Measurements from ENCODE around the gene GMCL1. TPM values are rescaled to one million over a fixed set of nuclear protein-coding genes. Genes with fewer than 3 reads are reported as not detected.
A peak's percentile ranks its signal among the peaks of the same experiment; 100 is the strongest.

GMCL1 gene
- total and polyA plus RNA-seq, 2 of the 13 experiments (the other 11 are each of a cell fraction or from before 2014, with no cell fraction given): 18.7 to 24.0 TPM

DNA sequence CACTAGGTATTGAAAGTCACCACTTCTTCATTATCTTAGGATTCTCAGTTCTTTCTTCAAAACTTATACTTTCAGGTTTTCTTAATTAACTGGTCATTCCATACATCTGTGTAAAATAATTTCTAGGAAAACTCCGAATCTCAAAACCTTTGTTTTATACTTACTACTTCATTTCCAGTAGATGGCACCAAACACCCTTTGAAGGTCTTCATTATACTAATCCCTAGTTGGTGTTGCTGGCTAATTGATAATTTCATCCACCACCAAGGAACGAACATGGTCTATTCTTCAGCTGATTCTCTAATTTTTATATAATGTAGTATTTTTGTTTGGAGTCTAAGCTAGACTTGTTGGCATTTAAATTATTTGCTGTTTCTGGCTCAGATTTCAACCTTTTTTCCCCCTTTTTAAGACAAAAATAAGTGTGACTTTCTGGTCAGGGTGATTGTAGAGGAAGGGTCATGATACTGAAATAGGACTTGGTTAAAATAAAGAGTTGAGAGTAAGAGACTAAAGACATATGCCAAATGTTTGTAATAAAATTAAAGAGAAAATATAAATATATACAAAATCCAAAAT, 82.6 kb downstream of the GMCL1 start (continued):
- TF ChIP-seq, protein P1, sequence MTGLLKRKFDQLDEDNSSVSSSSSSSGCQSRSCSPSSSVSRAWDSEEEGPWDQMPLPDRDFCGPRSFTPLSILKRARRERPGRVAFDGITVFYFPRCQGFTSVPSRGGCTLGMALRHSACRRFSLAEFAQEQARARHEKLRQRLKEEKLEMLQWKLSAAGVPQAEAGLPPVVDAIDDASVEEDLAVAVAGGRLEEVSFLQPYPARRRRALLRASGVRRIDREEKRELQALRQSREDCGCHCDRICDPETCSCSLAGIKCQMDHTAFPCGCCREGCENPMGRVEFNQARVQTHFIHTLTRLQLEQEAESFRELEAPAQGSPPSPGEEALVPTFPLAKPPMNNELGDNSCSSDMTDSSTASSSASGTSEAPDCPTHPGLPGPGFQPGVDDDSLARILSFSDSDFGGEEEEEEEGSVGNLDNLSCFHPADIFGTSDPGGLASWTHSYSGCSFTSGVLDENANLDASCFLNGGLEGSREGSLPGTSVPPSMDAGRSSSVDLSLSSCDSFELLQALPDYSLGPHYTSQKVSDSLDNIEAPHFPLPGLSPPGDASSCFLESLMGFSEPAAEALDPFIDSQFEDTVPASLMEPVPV (CRISPR knock-in tag; IDR thresholded peaks at IDR 0.05): no peak
- TF ChIP-seq CREB1 (IDR thresholded peaks at IDR 0.05) (no peak), CREB1 (CRISPR knock-in tag; IDR thresholded peaks at IDR 0.05) (peak; percentile 63; the same call in 1 of the 2 replicates), PITX1 (CRISPR knock-in tag; IDR thresholded peaks at IDR 0.05) (no peak), ZNF446 (CRISPR knock-in tag; IDR thresholded peaks at IDR 0.05) (no peak), STAT5B (CRISPR knock-in tag; IDR thresholded peaks at IDR 0.05) (no peak), ZNF891 (CRISPR knock-in tag; IDR thresholded peaks at IDR 0.05) (no peak), KMT2B (CRISPR knock-in tag; IDR thresholded peaks at IDR 0.05) (no peak), SMYD3 (CRISPR knock-in tag; IDR thresholded peaks at IDR 0.05) (no peak), MIXL1 (CRISPR knock-in tag; IDR thresholded peaks at IDR 0.05) (peak; percentile 41; the same call in 1 of the 2 replicates), NFKBIZ (CRISPR knock-in tag; IDR thresholded peaks at IDR 0.05) (no peak), EEA1 (CRISPR knock-in tag; IDR thresholded peaks at IDR 0.05; ENCODE audit: borderline replicate concordance) (no peak), AGO2 (optimal IDR thresholded peaks at IDR 0.05; ENCODE audit: low read depth, low read length) (no peak), ZNF24 (IDR thresholded peaks at IDR 0.05) (no peak), PHB2 (IDR thresholded peaks at IDR 0.05; ENCODE audit: partially characterized antibody) (no peak), SMC3 (IDR thresholded peaks at IDR 0.05; ENCODE audit: low read length) (peak; percentile 87), ZC3H4 (CRISPR knock-in tag; IDR thresholded peaks at IDR 0.05; ENCODE audit: borderline replicate concordance) (no peak), SCMH1 (CRISPR knock-in tag; IDR thresholded peaks at IDR 0.05; ENCODE audit: borderline replicate concordance) (no peak), NR3C1 (CRISPR knock-in tag; IDR thresholded peaks at IDR 0.05) (no peak), ZNF724P (CRISPR knock-in tag; IDR thresholded peaks at IDR 0.05; ENCODE audit: borderline replicate concordance) (no peak), ELF3 (CRISPR knock-in tag; IDR thresholded peaks at IDR 0.05) (0 out of 2 replicates have a peak, but pooled peaks have one; percentile 39)
- TF ChIP-seq, protein P2, sequence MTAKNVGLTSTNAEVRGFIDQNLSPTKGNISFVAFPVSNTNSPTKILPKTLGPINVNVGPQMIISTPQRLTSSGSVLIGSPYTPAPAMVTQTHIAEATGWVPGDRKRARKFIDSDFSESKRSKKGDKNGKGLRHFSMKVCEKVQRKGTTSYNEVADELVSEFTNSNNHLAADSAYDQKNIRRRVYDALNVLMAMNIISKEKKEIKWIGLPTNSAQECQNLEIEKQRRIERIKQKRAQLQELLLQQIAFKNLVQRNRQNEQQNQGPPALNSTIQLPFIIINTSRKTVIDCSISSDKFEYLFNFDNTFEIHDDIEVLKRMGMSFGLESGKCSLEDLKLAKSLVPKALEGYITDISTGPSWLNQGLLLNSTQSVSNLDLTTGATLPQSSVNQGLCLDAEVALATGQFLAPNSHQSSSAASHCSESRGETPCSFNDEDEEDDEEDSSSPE (CRISPR knock-in tag; IDR thresholded peaks at IDR 0.05): 0 out of 2 replicates have a peak, but pooled peaks have one; percentile 35
- TF ChIP-seq, protein P3, sequence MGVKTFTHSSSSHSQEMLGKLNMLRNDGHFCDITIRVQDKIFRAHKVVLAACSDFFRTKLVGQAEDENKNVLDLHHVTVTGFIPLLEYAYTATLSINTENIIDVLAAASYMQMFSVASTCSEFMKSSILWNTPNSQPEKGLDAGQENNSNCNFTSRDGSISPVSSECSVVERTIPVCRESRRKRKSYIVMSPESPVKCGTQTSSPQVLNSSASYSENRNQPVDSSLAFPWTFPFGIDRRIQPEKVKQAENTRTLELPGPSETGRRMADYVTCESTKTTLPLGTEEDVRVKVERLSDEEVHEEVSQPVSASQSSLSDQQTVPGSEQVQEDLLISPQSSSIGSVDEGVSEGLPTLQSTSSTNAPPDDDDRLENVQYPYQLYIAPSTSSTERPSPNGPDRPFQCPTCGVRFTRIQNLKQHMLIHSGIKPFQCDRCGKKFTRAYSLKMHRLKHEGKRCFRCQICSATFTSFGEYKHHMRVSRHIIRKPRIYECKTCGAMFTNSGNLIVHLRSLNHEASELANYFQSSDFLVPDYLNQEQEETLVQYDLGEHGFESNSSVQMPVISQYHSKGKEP (CRISPR knock-in tag; IDR thresholded peaks at IDR 0.05): no peak
- TF ChIP-seq, protein P4, sequence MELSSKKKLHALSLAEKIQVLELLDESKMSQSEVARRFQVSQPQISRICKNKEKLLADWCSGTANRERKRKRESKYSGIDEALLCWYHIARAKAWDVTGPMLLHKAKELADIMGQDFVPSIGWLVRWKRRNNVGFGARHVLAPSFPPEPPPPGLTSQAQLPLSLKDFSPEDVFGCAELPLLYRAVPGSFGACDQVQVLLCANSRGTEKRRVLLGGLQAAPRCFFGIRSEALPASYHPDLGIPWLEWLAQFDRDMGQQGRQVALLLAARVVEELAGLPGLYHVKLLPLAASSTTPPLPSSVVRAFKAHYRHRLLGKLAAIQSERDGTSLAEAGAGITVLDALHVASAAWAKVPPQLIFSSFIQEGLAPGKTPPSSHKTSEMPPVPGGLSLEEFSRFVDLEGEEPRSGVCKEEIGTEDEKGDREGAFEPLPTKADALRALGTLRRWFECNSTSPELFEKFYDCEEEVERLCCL (CRISPR knock-in tag; IDR thresholded peaks at IDR 0.05; ENCODE audit: borderline replicate concordance): no peak
- TF ChIP-seq, protein P5, sequence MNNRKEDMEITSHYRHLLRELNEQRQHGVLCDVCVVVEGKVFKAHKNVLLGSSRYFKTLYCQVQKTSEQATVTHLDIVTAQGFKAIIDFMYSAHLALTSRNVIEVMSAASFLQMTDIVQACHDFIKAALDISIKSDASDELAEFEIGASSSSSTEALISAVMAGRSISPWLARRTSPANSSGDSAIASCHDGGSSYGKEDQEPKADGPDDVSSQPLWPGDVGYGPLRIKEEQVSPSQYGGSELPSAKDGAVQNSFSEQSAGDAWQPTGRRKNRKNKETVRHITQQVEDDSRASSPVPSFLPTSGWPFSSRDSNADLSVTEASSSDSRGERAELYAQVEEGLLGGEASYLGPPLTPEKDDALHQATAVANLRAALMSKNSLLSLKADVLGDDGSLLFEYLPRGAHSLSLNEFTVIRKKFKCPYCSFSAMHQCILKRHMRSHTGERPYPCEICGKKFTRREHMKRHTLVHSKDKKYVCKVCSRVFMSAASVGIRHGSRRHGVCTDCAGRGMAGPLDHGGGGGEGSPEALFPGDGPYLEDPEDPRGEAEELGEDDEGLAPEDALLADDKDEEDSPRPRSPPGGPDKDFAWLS (CRISPR knock-in tag; IDR thresholded peaks at IDR 0.05; ENCODE audit: borderline replicate concordance): no peak
